NCI-H2227 treated with DMSO at 0.1 percent for 48 hours (cell line): ENCODE data around the gene AUTS2.

Experiments used
- DNase-seq: peaks from one replicate; lab custom pipeline; 2025; lab: John Stamatoyannopoulos, UW

The AUTS2 gene

GRCh38 chr7:69599955-69600709, 1.9 kb downstream of the AUTS2 start:
- DNase-seq: no peak

GRCh38 chr7:69600710-69601519, 2.6 kb downstream of the AUTS2 start:
- no peak for DNase-seq

GRCh38 chr7:69602522-69602921, 4.2 kb downstream of the AUTS2 start:
- no peak for DNase-seq

GRCh38 chr7:69603351-69603750, 5.1 kb downstream of the AUTS2 start:
- no peak for DNase-seq

- no peak for DNase-seq
Measured at GRCh38 chr7:69603937-69604494, 5.7 kb downstream of the AUTS2 start.

GRCh38 chr7:69605070-69605469, 6.8 kb downstream of the AUTS2 start:
- no peak for DNase-seq

GRCh38 chr7:69605546-69605945, 7.3 kb downstream of the AUTS2 start:
- DNase-seq: no peak

GRCh38 chr7:69608049-69608448, 9.8 kb downstream of the AUTS2 start:
- no peak for DNase-seq

- no peak for DNase-seq
Measured at GRCh38 chr7:69608878-69609277, 10.6 kb downstream of the AUTS2 start.

- no peak for DNase-seq
Measured at GRCh38 chr7:69609541-69610373, 11.5 kb downstream of the AUTS2 start.

- no peak for DNase-seq
Measured at GRCh38 chr7:69610374-69611084, 12.3 kb downstream of the AUTS2 start.

- no peak for DNase-seq
Measured at GRCh38 chr7:69612981-69613380, 14.7 kb downstream of the AUTS2 start.

- no peak for DNase-seq
Measured at GRCh38 chr7:69613846-69614245, 15.6 kb downstream of the AUTS2 start.

- DNase-seq: no peak
Measured at GRCh38 chr7:69615685-69616084, 17.4 kb downstream of the AUTS2 start.

GRCh38 chr7:69617364-69617763, 19.1 kb downstream of the AUTS2 start:
- DNase-seq: no peak

GRCh38 chr7:69619054-69619453, 20.8 kb downstream of the AUTS2 start:
- no peak for DNase-seq

- no peak for DNase-seq
Measured at GRCh38 chr7:69619635-69620034, 21.4 kb downstream of the AUTS2 start.

- no peak for DNase-seq
Measured at GRCh38 chr7:69620063-69620462, 21.8 kb downstream of the AUTS2 start.

GRCh38 chr7:69620650-69621049, 22.4 kb downstream of the AUTS2 start:
- DNase-seq: no peak

- DNase-seq: no peak
Measured at GRCh38 chr7:69622014-69622835, 23.9 kb downstream of the AUTS2 start.

- DNase-seq: no peak
Measured at GRCh38 chr7:69622960-69623359, 24.7 kb downstream of the AUTS2 start.
